OCI-LY7 (cell line): ENCODE measurements around the gene TRAF4. TPM values are rescaled to one million over a fixed set of nuclear protein-coding genes. Genes with fewer than 3 reads are reported as not detected.
A peak's percentile ranks its signal among the peaks of the same experiment; 100 is the strongest.

ENCODE experiments used
- BruUV-seq: library from RNA; stranded (reverse); fragments of 400-500 nt; replicated peaks from 2 replicates; lab custom pipeline; 2021; lab: Mats Ljungman, UMichigan
- CTCF ChIA-PET: fragments of 300-600 bp; sonication (Branson Sonifier 250); formaldehyde crosslinking; loops from one replicate; lab custom pipeline; 2022; ENCODE audit warnings: antibody characterized with exemption; ENCODE audit not compliant: unreplicated experiment; lab: Charles Lee
- POLR2A ChIA-PET: fragments of 300-600 bp; sonication (Branson Sonifier 250); formaldehyde crosslinking; loops from one replicate; lab custom pipeline; 2022; ENCODE audit warnings: antibody characterized with exemption; lab: Charles Lee
- DNase-seq: peaks from one replicate; pipeline ENCODE4 v3.0.0-alpha.2; 2015; ENCODE audit warnings: low spot score
- H2AFZ ChIP-seq: fragments of 200-600 bp; sonication (generic), shearing (Covaris generic); 2 replicates; pipeline ENCODE4 v1.6.1; 2014; ENCODE audit warnings: mild to moderate bottlenecking, antibody characterized with exemption, low read length, moderate library complexity
- H3K27ac ChIP-seq: fragments of 200-600 bp; sonication (generic); 2 replicates; pipeline ENCODE4 v1.5.1; 2014; ENCODE audit warnings: mixed run types, low read depth, mild to moderate bottlenecking, moderate library complexity, low read length, inconsistent platforms; ENCODE audit not compliant: poor library complexity, severe bottlenecking
- H3K36me3 ChIP-seq: fragments of 200-600 bp; sonication (generic); 2 replicates; pipeline ENCODE4 v1.6.1; 2014; ENCODE audit warnings: mild to moderate bottlenecking, antibody characterized with exemption, low read length, moderate library complexity, mixed read lengths; ENCODE audit not compliant: insufficient read depth
- H3K4me1 ChIP-seq: fragments of 200-600 bp; sonication (generic); 2 replicates; pipeline ENCODE4 v1.5.1; 2014; ENCODE audit warnings: mild to moderate bottlenecking, low read length; ENCODE audit not compliant: insufficient read depth, poor library complexity, severe bottlenecking
- H3K4me2 ChIP-seq: fragments of 200-600 bp; sonication (generic); 2 replicates; pipeline ENCODE4 v1.6.1; 2014; ENCODE audit warnings: mild to moderate bottlenecking, low read length
- H3K4me3 ChIP-seq: fragments of 200-600 bp; sonication (generic); 2 replicates; pipeline ENCODE4 v1.5.1; 2014; ENCODE audit warnings: mild to moderate bottlenecking, low read depth, low read length; ENCODE audit not compliant: poor library complexity, severe bottlenecking
- H3K79me2 ChIP-seq: fragments of 200-600 bp; sonication (generic); 2 replicates; pipeline ENCODE4 v1.6.1; 2016; ENCODE audit warnings: low read depth, mild to moderate bottlenecking, low read length, moderate library complexity, mixed read lengths; ENCODE audit not compliant: insufficient read depth
- H3K9me2 ChIP-seq: fragments of 200-600 bp; sonication (generic); 2 replicates; pipeline ENCODE4 v1.6.1; 2016; ENCODE audit warnings: mild to moderate bottlenecking, low read length, mixed read lengths; ENCODE audit not compliant: insufficient read depth
- H3K9me3 ChIP-seq: fragments of 200-600 bp; sonication (generic); 2 replicates; pipeline ENCODE4 v1.6.1; 2014; ENCODE audit warnings: mild to moderate bottlenecking, mixed run types, low read length, mixed read lengths
- H4K20me1 ChIP-seq: fragments of 200-600 bp; sonication (generic); 2 replicates; pipeline ENCODE4 v1.6.1; 2014; ENCODE audit warnings: mild to moderate bottlenecking, antibody characterized with exemption, low read length, moderate library complexity, mixed read lengths; ENCODE audit not compliant: insufficient read depth
- EZH2phosphoT487 ChIP-seq: fragments of 200-600 bp; sonication (generic); IDR thresholded peaks from 2 replicates; pipeline ENCODE4 v1.6.1; 2018; ENCODE audit warnings: low read depth, borderline replicate concordance, mild to moderate bottlenecking, mixed run types, antibody characterized with exemption, low read length, moderate library complexity, mixed read lengths
- intact Hi-C: fragments of 100-400 bp; cut with micrococcal nuclease; formaldehyde crosslinking; loops from one replicate; pipeline ENCODE4 v1.10.0; 2022; ENCODE audit not compliant: unreplicated experiment
- total RNA-seq, 2 experiments: library from RNA; depleted of rRNA in 1 of 2; stranded (reverse); fragments of >200 nt in 1 of 2; shearing (Covaris generic) in 1 of 2; gene quantifications; 2 replicates each; pipeline ENCODE4 v1.2.3, GENCODE V29; 2014 to 2022
- TF ChIP-seq, protein P1 (sequence below): fragments of 200-600 bp; sonication (generic); conservative IDR thresholded peaks from 2 replicates; pipeline ENCODE4 v1.5.1; 2014; ENCODE audit warnings: mild to moderate bottlenecking, antibody characterized with exemption, low read length, moderate library complexity, mixed read lengths

Gene TRAF4
- total RNA-seq, 2 experiments from 2014 or later = 105 to 123 TPM

GRCh38 chr17:28717578-28718332 is 26.1 kb upstream of the TRAF4 start, which contains the start of gene RAB34:
RAB34 (minus strand) TSS chr17:28717868; CDS start chr17:28717266, 602 bp downstream.
- Histone ChIP-seq H3K36me3 (peaks cover 29% of the 10 kb centered on the region), H2AFZ (no peak within 1 kb of the TSS), H4K20me1 (peaks cover 9% of the 10 kb centered on the region; the same call in 1 of the 2 replicates), H3K4me2 (peak within 1 kb of the TSS; percentile 92), H3K9me3 (no peaks in the 10 kb centered on the region), H3K4me1 (peaks cover 23% of the 10 kb centered on the region), H3K79me2 (peaks cover 30% of the 10 kb centered on the region), H3K4me3 (peak within 1 kb of the TSS; percentile 88), H3K9me2 (no peaks in the 10 kb centered on the region), H3K27ac (no peak within 1 kb of the TSS)
- ChIA-PET CTCF (no interaction called here), POLR2A (no interaction called here)
- BruUV-seq = no TSS peak
- intact Hi-C loops = no loop called here
- TF ChIP-seq EZH2phosphoT487 = no peak
- TF ChIP-seq, protein P1, sequence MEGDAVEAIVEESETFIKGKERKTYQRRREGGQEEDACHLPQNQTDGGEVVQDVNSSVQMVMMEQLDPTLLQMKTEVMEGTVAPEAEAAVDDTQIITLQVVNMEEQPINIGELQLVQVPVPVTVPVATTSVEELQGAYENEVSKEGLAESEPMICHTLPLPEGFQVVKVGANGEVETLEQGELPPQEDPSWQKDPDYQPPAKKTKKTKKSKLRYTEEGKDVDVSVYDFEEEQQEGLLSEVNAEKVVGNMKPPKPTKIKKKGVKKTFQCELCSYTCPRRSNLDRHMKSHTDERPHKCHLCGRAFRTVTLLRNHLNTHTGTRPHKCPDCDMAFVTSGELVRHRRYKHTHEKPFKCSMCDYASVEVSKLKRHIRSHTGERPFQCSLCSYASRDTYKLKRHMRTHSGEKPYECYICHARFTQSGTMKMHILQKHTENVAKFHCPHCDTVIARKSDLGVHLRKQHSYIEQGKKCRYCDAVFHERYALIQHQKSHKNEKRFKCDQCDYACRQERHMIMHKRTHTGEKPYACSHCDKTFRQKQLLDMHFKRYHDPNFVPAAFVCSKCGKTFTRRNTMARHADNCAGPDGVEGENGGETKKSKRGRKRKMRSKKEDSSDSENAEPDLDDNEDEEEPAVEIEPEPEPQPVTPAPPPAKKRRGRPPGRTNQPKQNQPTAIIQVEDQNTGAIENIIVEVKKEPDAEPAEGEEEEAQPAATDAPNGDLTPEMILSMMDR = no peak
- no peak for DNase-seq

GRCh38 chr17:28718333-28719020 is 25.3 kb upstream of the TRAF4 start:
- intact Hi-C loops = no loop called here
- H3K79me2 ChIP-seq = peaks cover 35% of the 10 kb centered on the region
- CTCF ChIA-PET = interaction anchor here (1.1 kb wide), 1 partner anchor 9 kb away, joined by 7 read pairs; no protein-coding TSS in a partner anchor

More at GRCh38 chr17:28718333-28719020, 25.3 kb upstream of the TRAF4 start:
- peak overlapping the region; percentile 92 for H3K4me2 ChIP-seq
- BruUV-seq = no TSS peak
- peaks cover 36% of the 10 kb centered on the region for H3K36me3 ChIP-seq
- TF ChIP-seq EZH2phosphoT487 = no peak
- TF ChIP-seq, protein P1 = no peak
- no peak overlapping the region for H3K27ac ChIP-seq
- H3K4me3 ChIP-seq = peak overlapping the region; percentile 88
- H3K9me2 ChIP-seq = no peaks in the 10 kb centered on the region
- no peaks in the 10 kb centered on the region for H3K9me3 ChIP-seq
- POLR2A ChIA-PET = interaction anchor here (2.5 kb wide), 1 partner anchor 10 kb away, joined by 13 read pairs; the partner anchor contains the start of gene NEK8
- no peak for DNase-seq
- H4K20me1 ChIP-seq = peaks cover 9% of the 10 kb centered on the region; the same call in 1 of the 2 replicates
- no peak overlapping the region for H2AFZ ChIP-seq
- peaks cover 30% of the 10 kb centered on the region for H3K4me1 ChIP-seq
